Measurements from ENCODE around the gene TSC22D2.
A peak's percentile ranks its signal among the peaks of the same experiment; 100 is the strongest.

The TSC22D2 gene

DNA sequence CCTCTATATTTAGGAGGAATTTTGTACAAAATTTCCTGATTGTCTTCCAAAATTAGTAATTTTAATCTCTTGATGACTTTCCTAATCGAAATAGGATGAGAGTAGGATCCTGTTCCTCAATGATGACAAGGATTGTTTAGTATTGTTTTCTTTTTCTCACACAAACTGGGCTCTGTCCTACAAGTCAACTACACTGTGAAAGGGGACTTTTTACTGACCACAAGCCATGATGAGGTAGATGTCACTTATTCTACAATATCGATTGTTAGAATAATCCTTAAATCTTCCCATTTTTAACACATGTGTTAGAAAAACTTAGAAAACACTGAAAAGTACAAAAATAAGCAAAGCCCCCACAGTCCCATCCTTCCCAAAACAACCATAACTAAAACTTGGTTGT lies 35.8 kb upstream of the TSC22D2 start:
- no peak for ATAC-seq
- TF ChIP-seq, protein P1, sequence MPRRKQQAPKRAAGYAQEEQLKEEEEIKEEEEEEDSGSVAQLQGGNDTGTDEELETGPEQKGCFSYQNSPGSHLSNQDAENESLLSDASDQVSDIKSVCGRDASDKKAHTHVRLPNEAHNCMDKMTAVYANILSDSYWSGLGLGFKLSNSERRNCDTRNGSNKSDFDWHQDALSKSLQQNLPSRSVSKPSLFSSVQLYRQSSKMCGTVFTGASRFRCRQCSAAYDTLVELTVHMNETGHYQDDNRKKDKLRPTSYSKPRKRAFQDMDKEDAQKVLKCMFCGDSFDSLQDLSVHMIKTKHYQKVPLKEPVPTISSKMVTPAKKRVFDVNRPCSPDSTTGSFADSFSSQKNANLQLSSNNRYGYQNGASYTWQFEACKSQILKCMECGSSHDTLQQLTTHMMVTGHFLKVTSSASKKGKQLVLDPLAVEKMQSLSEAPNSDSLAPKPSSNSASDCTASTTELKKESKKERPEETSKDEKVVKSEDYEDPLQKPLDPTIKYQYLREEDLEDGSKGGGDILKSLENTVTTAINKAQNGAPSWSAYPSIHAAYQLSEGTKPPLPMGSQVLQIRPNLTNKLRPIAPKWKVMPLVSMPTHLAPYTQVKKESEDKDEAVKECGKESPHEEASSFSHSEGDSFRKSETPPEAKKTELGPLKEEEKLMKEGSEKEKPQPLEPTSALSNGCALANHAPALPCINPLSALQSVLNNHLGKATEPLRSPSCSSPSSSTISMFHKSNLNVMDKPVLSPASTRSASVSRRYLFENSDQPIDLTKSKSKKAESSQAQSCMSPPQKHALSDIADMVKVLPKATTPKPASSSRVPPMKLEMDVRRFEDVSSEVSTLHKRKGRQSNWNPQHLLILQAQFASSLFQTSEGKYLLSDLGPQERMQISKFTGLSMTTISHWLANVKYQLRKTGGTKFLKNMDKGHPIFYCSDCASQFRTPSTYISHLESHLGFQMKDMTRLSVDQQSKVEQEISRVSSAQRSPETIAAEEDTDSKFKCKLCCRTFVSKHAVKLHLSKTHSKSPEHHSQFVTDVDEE (CRISPR knock-in tag; IDR thresholded peaks at IDR 0.05) = no peak
- no peak for TF ChIP-seq ARNTL (CRISPR knock-in tag; IDR thresholded peaks at IDR 0.05; ENCODE audit: borderline replicate concordance, low read depth)
- no peak for TF ChIP-seq TOX (CRISPR knock-in tag; IDR thresholded peaks at IDR 0.05; ENCODE audit: borderline replicate concordance)
- TF ChIP-seq, protein P2, sequence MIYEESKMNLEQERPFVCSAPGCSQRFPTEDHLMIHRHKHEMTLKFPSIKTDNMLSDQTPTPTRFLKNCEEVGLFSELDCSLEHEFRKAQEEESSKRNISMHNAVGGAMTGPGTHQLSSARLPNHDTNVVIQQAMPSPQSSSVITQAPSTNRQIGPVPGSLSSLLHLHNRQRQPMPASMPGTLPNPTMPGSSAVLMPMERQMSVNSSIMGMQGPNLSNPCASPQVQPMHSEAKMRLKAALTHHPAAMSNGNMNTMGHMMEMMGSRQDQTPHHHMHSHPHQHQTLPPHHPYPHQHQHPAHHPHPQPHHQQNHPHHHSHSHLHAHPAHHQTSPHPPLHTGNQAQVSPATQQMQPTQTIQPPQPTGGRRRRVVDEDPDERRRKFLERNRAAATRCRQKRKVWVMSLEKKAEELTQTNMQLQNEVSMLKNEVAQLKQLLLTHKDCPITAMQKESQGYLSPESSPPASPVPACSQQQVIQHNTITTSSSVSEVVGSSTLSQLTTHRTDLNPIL (CRISPR knock-in tag; IDR thresholded peaks at IDR 0.05; ENCODE audit: low read depth) = no peak
- no peak for TF ChIP-seq ESRRG (CRISPR knock-in tag; IDR thresholded peaks at IDR 0.05)
- no peak for TF ChIP-seq SNAI2 (CRISPR knock-in tag; IDR thresholded peaks at IDR 0.05)

DNA sequence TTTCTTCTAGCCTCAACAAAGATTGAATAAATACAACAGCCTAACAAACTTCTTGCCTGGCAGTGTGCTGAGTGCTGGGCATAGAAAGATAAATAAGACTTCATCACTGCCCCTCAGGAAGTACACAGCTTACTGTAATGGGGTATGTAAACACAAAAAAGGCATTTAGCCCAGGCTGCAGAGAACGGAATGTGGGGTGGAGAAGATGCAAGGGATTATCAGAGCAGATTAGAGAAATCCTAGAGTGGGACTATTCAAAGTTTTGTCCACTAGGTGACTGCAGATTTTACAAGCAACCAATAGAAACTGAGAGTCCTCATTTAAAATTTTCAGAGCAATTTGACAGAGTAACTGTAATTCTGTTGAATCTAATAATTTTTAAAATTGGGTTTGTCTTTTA lies 35.4 kb upstream of the TSC22D2 start:
- TF ChIP-seq ISL1 (CRISPR knock-in tag; IDR thresholded peaks at IDR 0.05) (no peak), SNAI2 (CRISPR knock-in tag; IDR thresholded peaks at IDR 0.05) (no peak), TOX (CRISPR knock-in tag; IDR thresholded peaks at IDR 0.05; ENCODE audit: borderline replicate concordance) (no peak), ZNF8 (CRISPR knock-in tag; IDR thresholded peaks at IDR 0.05) (no peak)
- TF ChIP-seq, protein P1 (CRISPR knock-in tag; IDR thresholded peaks at IDR 0.05) = no peak
- TF ChIP-seq, protein P3, sequence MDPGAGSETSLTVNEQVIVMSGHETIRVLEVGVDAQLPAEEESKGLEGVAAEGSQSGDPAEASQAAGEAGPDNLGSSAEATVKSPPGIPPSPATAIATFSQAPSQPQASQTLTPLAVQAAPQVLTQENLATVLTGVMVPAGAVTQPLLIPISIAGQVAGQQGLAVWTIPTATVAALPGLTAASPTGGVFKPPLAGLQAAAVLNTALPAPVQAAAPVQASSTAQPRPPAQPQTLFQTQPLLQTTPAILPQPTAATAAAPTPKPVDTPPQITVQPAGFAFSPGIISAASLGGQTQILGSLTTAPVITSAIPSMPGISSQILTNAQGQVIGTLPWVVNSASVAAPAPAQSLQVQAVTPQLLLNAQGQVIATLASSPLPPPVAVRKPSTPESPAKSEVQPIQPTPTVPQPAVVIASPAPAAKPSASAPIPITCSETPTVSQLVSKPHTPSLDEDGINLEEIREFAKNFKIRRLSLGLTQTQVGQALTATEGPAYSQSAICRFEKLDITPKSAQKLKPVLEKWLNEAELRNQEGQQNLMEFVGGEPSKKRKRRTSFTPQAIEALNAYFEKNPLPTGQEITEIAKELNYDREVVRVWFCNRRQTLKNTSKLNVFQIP (CRISPR knock-in tag; IDR thresholded peaks at IDR 0.05; ENCODE audit: borderline replicate concordance, low read depth) = no peak
- ATAC-seq = 0 out of 3 replicates have a peak, but pooled peaks have one; percentile 5

DNA sequence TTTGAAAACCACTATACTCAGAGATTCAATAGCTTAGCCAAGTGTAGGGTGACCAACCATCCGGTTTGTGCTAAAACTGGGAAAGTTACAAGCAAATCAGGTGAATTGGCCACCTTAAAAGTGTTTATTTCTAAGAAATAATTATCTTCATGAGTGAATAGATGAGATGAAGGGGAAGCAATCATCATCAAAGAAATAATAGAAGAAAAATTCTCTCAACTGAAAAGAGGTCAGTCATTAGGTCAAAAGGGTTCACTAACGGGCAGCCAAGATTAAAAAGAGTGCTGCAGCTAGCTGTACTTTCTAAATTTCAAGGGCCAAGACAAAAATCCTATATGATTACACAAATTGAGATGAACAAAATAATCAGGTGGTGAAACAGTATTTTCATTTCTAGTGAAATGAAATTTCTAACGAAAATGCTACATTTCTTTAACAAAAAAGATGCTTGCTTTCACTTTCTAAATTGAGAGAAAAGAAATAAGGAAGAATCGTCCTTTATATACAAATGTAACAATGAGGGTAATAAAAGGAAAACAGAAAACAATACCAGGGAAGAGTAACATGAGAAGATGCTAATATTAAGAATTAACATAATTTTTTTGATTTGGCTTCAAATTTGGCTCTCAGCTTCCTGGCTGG lies 34.7 kb upstream of the TSC22D2 start:
- TF ChIP-seq OSR1 (CRISPR knock-in tag; IDR thresholded peaks at IDR 0.05) = no peak
- no peak for TF ChIP-seq CSDC2 (CRISPR knock-in tag; IDR thresholded peaks at IDR 0.05)
- TF ChIP-seq, protein P1 (CRISPR knock-in tag; IDR thresholded peaks at IDR 0.05) = no peak
- no peak for TF ChIP-seq ZNF8 (CRISPR knock-in tag; IDR thresholded peaks at IDR 0.05)
- TF ChIP-seq ZC3H10 (CRISPR knock-in tag; IDR thresholded peaks at IDR 0.05) = no peak
- no peak for TF ChIP-seq ESRRG (CRISPR knock-in tag; IDR thresholded peaks at IDR 0.05)
- TF ChIP-seq ARNTL (CRISPR knock-in tag; IDR thresholded peaks at IDR 0.05; ENCODE audit: borderline replicate concordance, low read depth) = no peak
- no peak for TF ChIP-seq PPARA (CRISPR knock-in tag; IDR thresholded peaks at IDR 0.05; ENCODE audit: borderline replicate concordance)
- TF ChIP-seq TOX (CRISPR knock-in tag; IDR thresholded peaks at IDR 0.05; ENCODE audit: borderline replicate concordance) = no peak
- TF ChIP-seq TCF4 (CRISPR knock-in tag; IDR thresholded peaks at IDR 0.05; ENCODE audit: borderline replicate concordance) = no peak
- no peak for TF ChIP-seq BACH2 (CRISPR knock-in tag; IDR thresholded peaks at IDR 0.05; ENCODE audit: borderline replicate concordance)
- TF ChIP-seq ZNF70 (CRISPR knock-in tag; IDR thresholded peaks at IDR 0.05) = no peak
- TF ChIP-seq ZFP3 (CRISPR knock-in tag; IDR thresholded peaks at IDR 0.05) = no peak
- TF ChIP-seq, protein P4, sequence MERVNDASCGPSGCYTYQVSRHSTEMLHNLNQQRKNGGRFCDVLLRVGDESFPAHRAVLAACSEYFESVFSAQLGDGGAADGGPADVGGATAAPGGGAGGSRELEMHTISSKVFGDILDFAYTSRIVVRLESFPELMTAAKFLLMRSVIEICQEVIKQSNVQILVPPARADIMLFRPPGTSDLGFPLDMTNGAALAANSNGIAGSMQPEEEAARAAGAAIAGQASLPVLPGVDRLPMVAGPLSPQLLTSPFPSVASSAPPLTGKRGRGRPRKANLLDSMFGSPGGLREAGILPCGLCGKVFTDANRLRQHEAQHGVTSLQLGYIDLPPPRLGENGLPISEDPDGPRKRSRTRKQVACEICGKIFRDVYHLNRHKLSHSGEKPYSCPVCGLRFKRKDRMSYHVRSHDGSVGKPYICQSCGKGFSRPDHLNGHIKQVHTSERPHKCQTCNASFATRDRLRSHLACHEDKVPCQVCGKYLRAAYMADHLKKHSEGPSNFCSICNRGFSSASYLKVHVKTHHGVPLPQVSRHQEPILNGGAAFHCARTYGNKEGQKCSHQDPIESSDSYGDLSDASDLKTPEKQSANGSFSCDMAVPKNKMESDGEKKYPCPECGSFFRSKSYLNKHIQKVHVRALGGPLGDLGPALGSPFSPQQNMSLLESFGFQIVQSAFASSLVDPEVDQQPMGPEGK (CRISPR knock-in tag; IDR thresholded peaks at IDR 0.05; ENCODE audit: borderline replicate concordance) = no peak
- no peak for ATAC-seq
